HG02970 (cell line): ENCODE results near the gene ANKDD1B.
"Not testable (repeated sequence)": the region's sequence is repeated elsewhere in the genome, so short reads cannot be mapped to it uniquely, and the experiment has no call there.

Experiments used
- ATAC-seq: cut with Tn5 transposase; IDR thresholded peaks from one replicate; pipeline ENCODE4 v1.9.1; 2021; ENCODE audit warnings: mild to moderate bottlenecking, moderate library complexity, moderate number of reproducible peaks; ENCODE audit not compliant: unreplicated experiment, low FRiP score

Gene ANKDD1B

GRCh38 chr5:75611311-75612225 is at the start of gene ANKDD1B:
TSS of gene ANKDD1B (plus strand) at chr5:75611453. CDS start at chr5:75611635, 182 bp downstream.
- ATAC-seq = no peak

- ATAC-seq = not testable (repeated sequence)
These were observed 45.1 kb upstream of the ANKDD1B start for GRCh38 chr5:75565991-75566709.

DNA sequence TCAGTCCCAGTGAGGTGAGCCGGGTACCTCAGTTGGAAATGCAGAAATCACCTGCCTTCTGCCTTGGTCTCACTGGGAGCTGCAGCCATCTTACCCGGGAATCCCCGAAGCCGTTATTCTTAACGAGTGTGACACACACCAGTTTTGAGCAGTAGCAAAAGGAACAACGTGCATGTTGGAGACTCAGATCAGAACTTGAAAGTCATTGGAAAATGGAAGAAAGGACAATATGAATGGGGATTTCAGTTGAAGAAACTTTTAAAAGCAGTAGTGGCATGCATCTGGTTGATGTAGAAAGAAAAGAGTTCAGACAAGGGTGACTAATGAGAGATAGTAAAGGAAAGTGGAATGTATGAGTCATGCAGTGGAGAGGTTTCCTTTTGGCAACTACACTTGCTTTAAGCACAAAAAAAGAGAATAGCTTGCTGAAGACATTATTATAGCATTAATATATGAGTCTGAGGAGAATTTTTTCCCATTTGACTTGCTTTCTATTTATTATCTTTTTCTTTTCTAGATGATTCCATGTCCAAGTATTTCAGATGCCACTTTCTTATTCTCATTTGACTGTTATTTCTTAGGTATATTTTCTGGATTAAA is 44.4 kb upstream of the ANKDD1B start:
- peak; percentile 68 for ATAC-seq

DNA sequence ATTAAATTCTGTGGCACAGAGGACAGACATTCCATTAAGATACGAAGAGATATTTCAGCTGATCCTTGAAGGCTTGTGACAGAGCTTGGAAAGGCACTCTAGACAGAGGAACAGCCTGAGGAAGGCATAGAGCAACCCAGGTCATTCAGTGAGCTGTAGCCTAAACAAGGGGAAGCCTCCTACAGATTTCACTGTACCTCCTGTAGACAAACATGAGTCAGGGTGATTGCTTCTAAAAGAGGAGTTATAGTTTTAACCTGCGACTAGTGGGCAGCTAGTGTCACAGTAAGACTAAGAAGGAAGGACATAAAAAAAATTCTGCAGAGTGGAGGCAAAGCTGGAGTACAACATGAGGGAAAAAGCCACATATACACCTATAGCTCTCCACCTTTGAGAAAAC is 43.5 kb upstream of the ANKDD1B start:
- no peak for ATAC-seq

DNA sequence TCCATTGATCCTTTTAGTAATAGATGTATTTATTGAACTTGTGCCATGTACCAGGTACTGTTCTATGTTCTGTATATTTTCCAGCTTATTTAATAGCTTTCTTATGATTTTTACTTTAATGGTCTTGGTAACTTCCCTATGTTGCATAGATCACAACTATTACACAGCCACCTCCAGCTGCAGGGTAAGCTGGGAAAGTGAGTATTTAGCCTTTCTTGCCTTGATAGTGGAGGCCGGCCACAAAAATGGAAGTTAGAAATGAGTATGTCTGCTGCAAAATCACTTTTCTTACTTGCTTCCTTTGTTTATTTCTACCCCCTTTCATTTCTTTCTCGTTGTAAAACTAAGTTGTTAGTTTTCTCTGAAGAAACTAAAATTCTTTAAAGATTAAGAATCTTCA is 43.1 kb upstream of the ANKDD1B start:
- no peak for ATAC-seq

- ATAC-seq = no peak
These were observed 39.7 kb upstream of the ANKDD1B start for GRCh38 chr5:75571547-75571946.

DNA sequence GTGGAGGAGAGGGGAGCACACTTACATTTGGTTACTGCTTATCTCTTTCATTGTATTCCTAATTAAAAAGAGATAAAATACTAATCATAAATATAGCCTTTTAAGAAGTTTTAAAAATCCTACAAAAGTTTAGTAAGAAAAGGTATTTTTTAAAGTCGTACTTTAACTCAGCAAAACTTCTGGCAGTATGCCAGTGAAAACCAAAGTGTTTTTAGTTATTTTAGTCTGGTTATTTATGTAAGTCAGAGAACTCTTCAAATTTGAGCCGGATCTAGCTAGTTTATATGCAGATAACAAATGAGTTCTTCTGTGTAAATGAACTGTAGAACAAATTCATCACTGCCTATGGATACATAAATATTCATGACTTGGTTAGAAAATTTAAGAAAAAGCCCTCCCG is 36.5 kb upstream of the ANKDD1B start:
- ATAC-seq = peak; percentile 20

DNA sequence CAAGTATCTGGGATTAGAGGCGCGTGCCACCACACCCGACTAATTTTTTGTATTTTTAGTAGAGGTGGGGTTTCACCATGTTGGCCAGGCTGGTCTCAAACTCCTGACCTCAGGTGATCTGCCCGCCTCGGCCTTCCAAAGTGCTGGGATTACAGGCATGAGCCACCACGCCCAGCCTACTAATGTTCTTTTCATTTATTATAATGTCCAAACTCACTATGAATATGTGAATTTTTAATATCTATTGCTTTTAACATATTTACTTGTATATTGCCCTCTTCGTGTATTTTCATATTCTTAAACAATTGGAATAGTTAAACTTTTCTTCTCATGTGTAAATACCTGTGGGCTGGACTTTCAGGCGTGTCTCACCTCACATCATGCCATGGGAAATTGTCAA is 33.0 kb upstream of the ANKDD1B start:
- ATAC-seq = not testable (repeated sequence)

GRCh38 chr5:75584641-75585040 is 26.6 kb upstream of the ANKDD1B start:
- ATAC-seq = no peak

DNA sequence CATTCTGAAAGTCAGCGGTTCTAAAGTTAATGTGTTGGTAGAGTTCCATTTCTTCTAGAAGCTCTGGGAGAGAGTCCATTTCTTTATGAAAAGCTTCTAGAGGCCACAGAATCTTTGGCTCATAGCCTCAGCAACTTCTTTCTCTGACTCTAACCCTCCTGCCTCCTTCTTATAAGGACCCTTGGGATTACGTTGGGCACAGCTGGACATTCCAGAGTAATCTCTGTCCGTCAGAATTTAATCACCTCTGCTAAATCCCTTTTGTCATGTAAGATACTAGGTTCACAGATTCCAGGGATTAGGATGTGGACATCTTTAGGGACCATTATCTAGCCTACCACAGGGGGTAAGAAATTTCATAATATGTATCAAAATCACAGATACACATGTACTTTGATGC is 22.6 kb upstream of the ANKDD1B start:
- ATAC-seq = no peak

- ATAC-seq = no peak
These were observed 10.7 kb upstream of the ANKDD1B start for GRCh38 chr5:75600535-75600934.

GRCh38 chr5:75601567-75601966 is 9.7 kb upstream of the ANKDD1B start:
- ATAC-seq = no peak

GRCh38 chr5:75601996-75602395 is 9.3 kb upstream of the ANKDD1B start:
- no peak for ATAC-seq

GRCh38 chr5:75603371-75603770 is 7.9 kb upstream of the ANKDD1B start:
- ATAC-seq = no peak

- ATAC-seq = no peak
These were observed 7.4 kb upstream of the ANKDD1B start for GRCh38 chr5:75603821-75604220.

DNA sequence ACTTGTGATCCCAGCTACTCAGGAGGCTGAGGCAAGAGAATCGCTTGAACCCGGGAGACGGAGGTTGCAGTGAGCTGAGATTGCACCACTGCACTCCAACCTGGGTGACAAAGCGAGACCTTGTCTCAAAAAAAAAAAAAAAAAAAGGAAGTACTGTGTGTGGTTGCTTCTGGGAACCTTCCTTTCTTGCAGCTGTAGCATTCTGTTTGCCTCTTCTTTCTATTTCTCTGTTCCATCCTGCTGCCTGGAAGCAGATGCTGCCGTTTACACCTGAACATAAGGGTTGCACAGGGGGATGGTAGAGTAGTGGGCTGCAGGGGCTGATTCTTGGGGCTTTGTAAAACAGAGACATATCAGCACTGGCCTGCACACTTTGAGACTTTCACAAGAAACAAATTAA is 3.9 kb upstream of the ANKDD1B start:
- not testable (repeated sequence) for ATAC-seq

- ATAC-seq = no peak
These were observed 2.4 kb upstream of the ANKDD1B start for GRCh38 chr5:75608870-75609269.

DNA sequence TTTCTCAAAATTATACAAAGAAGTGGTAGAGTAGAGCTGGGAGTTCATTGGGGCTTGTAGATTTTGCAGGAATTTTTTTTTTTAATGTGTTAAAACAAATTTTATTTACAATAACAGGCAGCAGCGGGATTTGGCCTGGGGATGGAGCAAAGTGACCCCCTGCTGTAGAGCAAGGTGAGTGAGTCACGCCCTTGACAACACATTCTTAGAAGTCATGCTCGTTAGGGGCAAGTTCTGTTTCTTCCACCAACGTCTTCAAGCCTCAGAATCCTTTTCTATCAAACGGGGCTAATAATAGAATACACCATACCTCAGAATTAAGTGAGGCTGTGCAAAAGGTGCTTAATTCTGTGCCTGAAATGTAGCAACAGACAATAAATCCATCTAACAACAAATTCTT is 1.1 kb upstream of the ANKDD1B start:
- ATAC-seq = no peak

GRCh38 chr5:75610859-75611310 is 368 bp upstream of the ANKDD1B start:
- not testable (repeated sequence) for ATAC-seq

GRCh38 chr5:75612226-75612569 is 945 bp downstream of the ANKDD1B start:
- no peak for ATAC-seq

- no peak for ATAC-seq
These were observed 1.6 kb downstream of the ANKDD1B start for GRCh38 chr5:75612901-75613300.
